HepG2 (cell line): ENCODE measurements around the gene ZNF385B. TPM values are rescaled to one million over a fixed set of nuclear protein-coding genes. Genes with fewer than 3 reads are reported as not detected.

Experiments
- KLF9 ChIP-seq: IDR thresholded peaks from 2 replicates; pipeline ENCODE4 v1.6.1; 2016; ENCODE audit warnings: low read depth
- MAFF ChIP-seq: IDR thresholded peaks from 2 replicates; pipeline ENCODE4 v1.6.1; 2011; ENCODE audit warnings: low read depth, low read length, improper control_type of control experiment
- MATR3 ChIP-seq: sonication (generic); formaldehyde crosslinking; IDR thresholded peaks from 2 replicates; pipeline ENCODE4 v1.4.0; 2020; ENCODE audit warnings: missing genetic modification reagents
- MTERF4 ChIP-seq: sonication (generic); formaldehyde crosslinking; IDR thresholded peaks from 2 replicates; pipeline ENCODE4 v1.8.0; 2023; ENCODE audit warnings: mild to moderate bottlenecking, missing genetic modification reagents
- MYPOP ChIP-seq: sonication (generic); formaldehyde crosslinking; IDR thresholded peaks from 2 replicates; pipeline ENCODE4 v1.8.1; 2023; ENCODE audit warnings: mild to moderate bottlenecking, moderate library complexity, missing genetic modification reagents
- TOE1 ChIP-seq: sonication (generic); formaldehyde crosslinking; IDR thresholded peaks from 2 replicates; pipeline ENCODE4 v1.4.0; 2020; ENCODE audit warnings: mild to moderate bottlenecking, missing genetic modification reagents
- ZBTB14 ChIP-seq: sonication (generic); formaldehyde crosslinking; IDR thresholded peaks from 2 replicates; pipeline ENCODE4 v1.4.0; 2020; ENCODE audit warnings: missing genetic modification reagents
- ZBTB44 ChIP-seq: sonication (generic); formaldehyde crosslinking; IDR thresholded peaks from 2 replicates; pipeline ENCODE4 v1.4.0; 2020; ENCODE audit warnings: missing genetic modification reagents
- ZNF451 ChIP-seq: sonication (generic); formaldehyde crosslinking; IDR thresholded peaks from 2 replicates; pipeline ENCODE4 v1.5.0; 2020; ENCODE audit warnings: mild to moderate bottlenecking, missing genetic modification reagents
- ZNF552 ChIP-seq: sonication (generic); formaldehyde crosslinking; IDR thresholded peaks from 2 replicates; pipeline ENCODE4 v1.9.0; 2022; ENCODE audit warnings: missing genetic modification reagents, mild to moderate bottlenecking, borderline replicate concordance
- ZNF670 ChIP-seq: sonication (generic); formaldehyde crosslinking; IDR thresholded peaks from 2 replicates; pipeline ENCODE4 v1.8.0; 2022; ENCODE audit warnings: mild to moderate bottlenecking, missing genetic modification reagents, borderline replicate concordance
- polyA plus RNA-seq, 8 experiments: library from polyadenylated mRNA; depleted of rRNA in 3 of 8; stranded (reverse) in 7 of 8; unstranded in 1 of 8; fragments of >200 nt; fragmentation: Illumina TruSeq in 4 of 8; extraction: Trizol in 4 of 8; gene quantifications; 2 replicates each; pipeline versions ENCODE4 v1.2.1 to v1.2.3, GENCODE V29; 2011 to 2016; ENCODE audit warnings: low read depth in 4 of 8, missing spikeins in 1 of 8, mixed read lengths in 1 of 8; ENCODE audit not compliant: insufficient read depth in 1 of 8
- total RNA-seq, 5 experiments: library from RNA; depleted of rRNA; stranded (reverse); fragments of >200 nt; fragmentation: Illumina TruSeq; extraction: Trizol; gene quantifications; 2 replicates each; pipeline ENCODE4 v1.2.3, GENCODE V29; 2016; ENCODE audit warnings: low read depth in 1 of 5

ZNF385B gene
- total and polyA plus RNA-seq, 2 of the 13 experiments (the other 11 are each of a cell fraction or from before 2014, with no cell fraction given) = 3.3 to 6.7 TPM

GRCh38 chr2:179512281-179513035 lies 349.0 kb downstream of the ZNF385B start (continued):
- TF ChIP-seq MTERF4 (CRISPR knock-in tag) (no peak), MAFF (no peak), ZNF552 (CRISPR knock-in tag) (no peak), ZNF451 (CRISPR knock-in tag) (no peak), MYPOP (CRISPR knock-in tag) (no peak), ZBTB44 (CRISPR knock-in tag) (no peak), MATR3 (CRISPR knock-in tag) (no peak), TOE1 (no peak), ZNF670 (no peak), KLF9 (CRISPR knock-in tag) (no peak), ZBTB14 (CRISPR knock-in tag) (no peak)
- TF ChIP-seq, all 625 proteins: peak for 0
